ENCODE measurements around the gene SND1.

- TF ChIP-seq POLR2A (IDR thresholded peaks at IDR 0.05) = no peak
- TF ChIP-seq, protein P1, sequence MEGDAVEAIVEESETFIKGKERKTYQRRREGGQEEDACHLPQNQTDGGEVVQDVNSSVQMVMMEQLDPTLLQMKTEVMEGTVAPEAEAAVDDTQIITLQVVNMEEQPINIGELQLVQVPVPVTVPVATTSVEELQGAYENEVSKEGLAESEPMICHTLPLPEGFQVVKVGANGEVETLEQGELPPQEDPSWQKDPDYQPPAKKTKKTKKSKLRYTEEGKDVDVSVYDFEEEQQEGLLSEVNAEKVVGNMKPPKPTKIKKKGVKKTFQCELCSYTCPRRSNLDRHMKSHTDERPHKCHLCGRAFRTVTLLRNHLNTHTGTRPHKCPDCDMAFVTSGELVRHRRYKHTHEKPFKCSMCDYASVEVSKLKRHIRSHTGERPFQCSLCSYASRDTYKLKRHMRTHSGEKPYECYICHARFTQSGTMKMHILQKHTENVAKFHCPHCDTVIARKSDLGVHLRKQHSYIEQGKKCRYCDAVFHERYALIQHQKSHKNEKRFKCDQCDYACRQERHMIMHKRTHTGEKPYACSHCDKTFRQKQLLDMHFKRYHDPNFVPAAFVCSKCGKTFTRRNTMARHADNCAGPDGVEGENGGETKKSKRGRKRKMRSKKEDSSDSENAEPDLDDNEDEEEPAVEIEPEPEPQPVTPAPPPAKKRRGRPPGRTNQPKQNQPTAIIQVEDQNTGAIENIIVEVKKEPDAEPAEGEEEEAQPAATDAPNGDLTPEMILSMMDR (IDR thresholded peaks at IDR 0.05) = no peak
These were observed 21.9 kb downstream of the SND1 start for GRCh38 chr7:127673902-127674301.

Measured in vagina (tissue), 2 donors.